GM20000 (cell line): ENCODE measurements around the gene FAM78B.

Experiments used
- DNase-seq: peaks from one replicate; pipeline ENCODE4 v3.0.0; 2012; ENCODE audit warnings: low spot score
- CTCF ChIP-seq: IDR thresholded peaks from 2 replicates; pipeline ENCODE4 v1.5.1; 2012; ENCODE audit warnings: mild to moderate bottlenecking, control low read depth; ENCODE audit errors: extremely low read depth, missing control alignments

The FAM78B gene

GRCh38 chr1:166087734-166088571 lies 78.8 kb downstream of the FAM78B start:
- DNase-seq: no peak
- no peak for TF ChIP-seq CTCF

GRCh38 chr1:166086113-166086883 lies 80.5 kb downstream of the FAM78B start:
- TF ChIP-seq CTCF: no peak
- DNase-seq: no peak

GRCh38 chr1:166084613-166085012 lies 82.2 kb downstream of the FAM78B start:
- no peak for TF ChIP-seq CTCF
- no peak for DNase-seq

- TF ChIP-seq CTCF: no peak
- no peak for DNase-seq
Measured at GRCh38 chr1:166083887-166084286, 82.9 kb downstream of the FAM78B start.

- DNase-seq: no peak
- TF ChIP-seq CTCF: no peak
Measured at GRCh38 chr1:166082601-166083000, 84.2 kb downstream of the FAM78B start.

- no peak for TF ChIP-seq CTCF
- DNase-seq: no peak
Measured at GRCh38 chr1:166080967-166081870, 85.6 kb downstream of the FAM78B start.
